GM19395 (cell line): ENCODE measurements around the gene CSF1.

Experiments
- ATAC-seq: cut with Tn5 transposase; IDR thresholded peaks from one replicate; pipeline ENCODE4 v1.9.1; 2021; ENCODE audit warnings: mild to moderate bottlenecking, moderate library complexity; ENCODE audit not compliant: unreplicated experiment

CSF1 gene

GRCh38 chr1:109974191-109974590, 63.5 kb downstream of the CSF1 start:
- no peak for ATAC-seq

GRCh38 chr1:109975718-109976117, 65.1 kb downstream of the CSF1 start:
- no peak for ATAC-seq

DNA sequence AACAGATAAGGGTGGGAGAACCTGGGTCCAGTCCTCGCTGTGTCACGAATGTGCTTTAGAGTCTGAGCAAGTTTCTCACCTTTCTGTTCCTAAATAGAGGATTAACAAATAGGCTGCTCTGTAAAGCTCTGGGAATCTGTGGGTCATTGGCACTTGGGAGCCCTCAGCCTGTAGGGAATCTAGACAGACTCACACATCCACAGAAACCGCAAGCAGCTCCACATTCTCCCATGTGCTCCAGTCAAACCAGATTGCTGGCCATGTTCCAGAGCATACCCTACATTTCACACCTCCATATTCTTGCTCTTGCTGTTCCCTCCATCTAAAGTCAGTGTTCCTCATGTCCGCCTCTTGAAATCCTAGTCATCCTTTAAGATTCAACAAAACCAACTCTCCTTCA, 66.1 kb downstream of the CSF1 start:
- ATAC-seq = no peak

DNA sequence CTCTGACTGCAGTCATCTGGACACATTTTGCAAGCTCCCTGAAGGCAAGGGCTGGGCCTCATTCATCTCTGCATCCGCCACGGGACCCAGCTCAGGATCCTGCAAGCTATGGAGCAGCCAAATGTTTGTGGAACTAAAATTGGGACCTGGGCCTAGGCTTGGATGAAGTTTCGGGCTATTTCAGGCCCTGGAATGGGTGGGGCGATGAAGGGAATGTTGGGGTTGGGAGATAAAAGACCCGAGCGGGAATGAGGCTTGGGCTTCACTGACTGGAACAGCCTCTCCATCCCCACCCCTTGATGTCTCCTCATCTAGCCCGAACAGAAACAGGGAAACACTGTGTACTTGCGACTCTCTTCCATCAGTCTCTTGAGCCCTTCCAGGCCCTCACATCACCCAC, 66.6 kb downstream of the CSF1 start:
- ATAC-seq = no peak

- ATAC-seq = no peak
Observed at GRCh38 chr1:109977657-109978378, 67.2 kb downstream of the CSF1 start.

DNA sequence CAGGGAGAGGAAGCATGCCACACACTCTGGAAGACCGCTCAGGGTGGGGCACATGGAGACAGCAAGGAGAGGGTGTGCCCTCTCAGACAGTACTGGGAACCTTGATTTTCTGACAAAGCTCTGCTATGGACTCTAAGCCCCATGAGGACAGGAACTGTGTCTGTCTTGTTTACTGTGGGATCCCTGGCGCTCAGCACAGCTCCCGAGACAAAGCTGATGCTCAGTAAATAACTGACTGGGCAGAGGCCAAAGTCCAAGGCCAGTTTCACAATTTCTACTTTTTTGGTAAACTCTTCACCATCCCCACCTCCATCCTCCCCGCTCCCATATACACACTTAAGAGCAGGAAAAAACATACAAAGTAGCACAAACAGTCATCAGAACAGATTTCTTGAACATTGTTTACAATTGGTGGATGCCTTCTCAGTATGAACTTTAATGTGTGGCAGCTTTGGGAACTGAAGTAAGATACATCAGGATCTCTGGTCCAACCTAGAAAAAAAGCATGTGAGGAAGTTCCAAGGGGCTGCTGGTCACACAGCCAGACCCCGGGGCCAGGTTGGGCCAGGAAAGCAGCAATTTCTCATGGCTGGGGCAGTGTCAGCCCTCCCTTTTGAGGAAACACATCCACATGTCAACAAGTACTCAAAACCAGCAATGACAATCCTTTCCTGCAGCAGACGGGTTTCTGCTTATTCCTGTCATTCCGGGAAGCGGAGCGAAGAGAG, 68.3 kb downstream of the CSF1 start:
- no peak for ATAC-seq

DNA sequence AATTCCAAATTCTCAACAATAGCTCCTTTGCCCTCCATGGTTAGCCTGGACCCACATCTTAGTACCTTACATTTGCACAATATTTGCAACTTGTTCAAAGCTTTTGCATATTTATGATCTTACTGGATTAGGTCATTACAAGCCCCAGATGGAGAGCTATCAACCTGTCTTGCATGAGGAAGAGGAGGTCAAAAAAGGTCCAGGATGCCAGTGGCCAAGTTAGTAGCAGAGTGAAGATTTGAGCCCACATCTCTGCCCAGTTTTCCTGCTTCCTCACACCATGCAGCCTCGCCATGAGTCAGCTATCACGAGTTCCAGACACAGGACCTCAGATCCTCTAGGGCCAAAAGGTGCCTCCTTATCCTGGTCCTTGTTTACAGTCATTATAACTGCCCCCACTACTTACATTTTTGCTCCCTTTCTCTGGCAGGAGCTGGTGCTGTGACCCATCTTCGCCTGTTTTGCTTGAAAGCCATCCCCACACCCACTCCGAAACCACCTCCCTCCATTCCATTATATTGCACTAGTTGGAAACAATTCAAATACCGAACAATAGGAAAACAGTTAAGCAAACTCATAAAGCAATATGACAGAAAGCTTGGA, 68.9 kb downstream of the CSF1 start:
- ATAC-seq = no peak
